Small intestine (tissue), 7 donors: ENCODE measurements around the gene SLC5A5. TPM values are rescaled to one million over a fixed set of nuclear protein-coding genes. Genes with fewer than 3 reads are reported as not detected.

Experiments used
- DNase-seq, 2 donors: peaks; one replicate each; pipeline versions ENCODE4 v3.0.0 to v3.0.0-alpha.2; 2013
- FAIRE-seq: peaks from 2 replicates; lab custom pipeline; 2012; peaks lifted over from hg19 to GRCh38; lab: Jason Lieb, UNC
- H3K27ac ChIP-seq, 3 donors: one replicate each; pipeline ENCODE4 v1.5.1; 2013; ENCODE audit warnings: low read length in 2 of 3, mild to moderate bottlenecking in 2 of 3, control low read depth in 1 of 3, inconsistent platforms in 1 of 3, low read depth in 1 of 3, moderate library complexity in 1 of 3
- H3K27me3 ChIP-seq, 3 donors: one replicate each; pipeline ENCODE4 v1.6.1; 2013; ENCODE audit warnings: low read length in 3 of 3, inconsistent platforms in 1 of 3; ENCODE audit not compliant: control insufficient read depth in 3 of 3, insufficient read depth in 3 of 3
- H3K36me3 ChIP-seq, 3 donors: one replicate each; pipeline ENCODE4 v1.6.1; 2013; ENCODE audit warnings: low read length in 3 of 3, inconsistent platforms in 1 of 3, low read depth in 1 of 3, mild to moderate bottlenecking in 1 of 3, moderate library complexity in 1 of 3; ENCODE audit not compliant: control insufficient read depth in 3 of 3, insufficient read depth in 2 of 3
- H3K4me1 ChIP-seq, 3 donors: one replicate each; pipeline ENCODE4 v1.6.1; 2013; ENCODE audit warnings: low read length in 2 of 3, inconsistent platforms in 1 of 3, low read depth in 1 of 3, mild to moderate bottlenecking in 1 of 3, moderate library complexity in 1 of 3; ENCODE audit not compliant: control insufficient read depth in 3 of 3, insufficient read depth in 2 of 3
- H3K4me3 ChIP-seq, 3 donors: one replicate each; pipeline ENCODE4 v1.5.1; 2013; ENCODE audit warnings: low read length in 3 of 3, control low read depth in 1 of 3, inconsistent platforms in 1 of 3, low read depth in 1 of 3, mild to moderate bottlenecking in 1 of 3, moderate library complexity in 1 of 3
- H3K9me3 ChIP-seq, 2 donors: one replicate each; pipeline ENCODE4 v1.6.1; 2013; ENCODE audit warnings: low read depth in 1 of 2, low read length in 1 of 2; ENCODE audit not compliant: control insufficient read depth in 2 of 2, insufficient read depth in 1 of 2
- WGBS, 3 donors: extraction: QIAGEN DNeasy Blood & Tissue Kit; methylation state at CpG; one replicate each; pipeline ENCODE4 v1.1.7; 2013; 5-methylcytosine and 5-hydroxymethylcytosine counted together
- polyA plus RNA-seq, 4 donors: library from polyadenylated mRNA; stranded (reverse) in 3 of 4; unstranded in 1 of 4; fragments of 200-250 nt in 3 of 4; fragments of 120-200 nt in 1 of 4; gene quantifications; one replicate each; pipeline versions ENCODE4 v1.2.1 to v1.2.3, GENCODE V29; 2013
- donor health status: healthy with polysubstance abuse.
- donor health status: control.
- donor health status: control.
- donor health status: Bipolar disorder and iron deficiency.
- donor health status: healthy.

The SLC5A5 gene
- polyA plus RNA-seq, 4 donors = 0.01 to 0.27 (median 0.01) TPM; not detected in 1

DNA sequence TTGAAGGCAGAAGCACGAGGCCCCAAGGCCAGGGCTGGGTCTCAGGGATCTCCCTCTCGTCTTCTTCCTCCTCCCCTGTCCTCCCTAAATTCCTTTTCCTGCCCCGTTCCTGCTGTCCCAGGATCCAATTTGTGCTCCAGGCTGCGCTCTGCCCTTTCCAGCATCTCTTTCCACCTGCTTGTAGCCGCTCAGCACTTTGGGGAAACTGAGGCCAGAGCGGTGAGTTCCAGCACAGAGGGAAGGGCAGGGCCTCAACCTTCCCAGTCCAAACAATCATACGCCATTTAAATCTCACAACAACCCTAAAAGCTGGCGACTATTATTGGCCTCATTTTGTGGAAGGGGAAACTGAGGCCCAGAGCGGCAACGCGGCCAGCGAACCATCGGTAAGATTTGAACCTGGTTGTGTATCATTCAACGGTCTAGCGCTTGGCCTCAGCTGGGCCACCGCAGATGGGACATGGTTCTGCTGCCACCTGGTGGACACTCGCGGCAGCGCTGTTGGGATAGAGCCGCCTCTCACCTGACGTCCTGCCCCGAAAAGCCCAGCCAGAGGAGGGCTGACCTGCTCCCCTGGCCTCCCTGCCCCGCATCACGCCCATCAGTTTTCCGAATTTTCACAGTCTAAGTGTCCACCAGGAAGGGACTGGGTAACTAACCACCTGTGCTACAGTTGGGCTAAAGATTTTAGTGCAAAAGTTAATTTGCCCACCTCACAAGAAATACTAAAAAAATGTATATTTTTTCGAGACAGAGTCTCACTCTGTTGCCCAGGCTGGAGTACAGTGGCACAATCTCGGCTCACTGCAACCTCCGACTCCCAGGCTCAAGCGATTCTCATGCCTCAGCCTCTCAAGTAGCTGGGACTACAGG is 16.2 kb upstream of the SLC5A5 start:
- Histone ChIP-seq H3K9me3 (no peaks in the 10 kb centered on the region), H3K27ac (no peak overlapping the region), H3K36me3 (no peaks in the 10 kb centered on the region), H3K27me3 (peaks cover 0 to 2% (median 0%) of the 10 kb centered on the region in 3 donors), H3K4me1 (peaks cover 0 to 4% (median 1%) of the 10 kb centered on the region in 3 donors), H3K4me3 (no peak overlapping the region)
- FAIRE-seq = no peak
- peak; percentile 74 to 87 for DNase-seq
- WGBS, 3 donors = 10 to 15% (median 14%) methylated on average over 29 of the region's 29 CpGs

DNA sequence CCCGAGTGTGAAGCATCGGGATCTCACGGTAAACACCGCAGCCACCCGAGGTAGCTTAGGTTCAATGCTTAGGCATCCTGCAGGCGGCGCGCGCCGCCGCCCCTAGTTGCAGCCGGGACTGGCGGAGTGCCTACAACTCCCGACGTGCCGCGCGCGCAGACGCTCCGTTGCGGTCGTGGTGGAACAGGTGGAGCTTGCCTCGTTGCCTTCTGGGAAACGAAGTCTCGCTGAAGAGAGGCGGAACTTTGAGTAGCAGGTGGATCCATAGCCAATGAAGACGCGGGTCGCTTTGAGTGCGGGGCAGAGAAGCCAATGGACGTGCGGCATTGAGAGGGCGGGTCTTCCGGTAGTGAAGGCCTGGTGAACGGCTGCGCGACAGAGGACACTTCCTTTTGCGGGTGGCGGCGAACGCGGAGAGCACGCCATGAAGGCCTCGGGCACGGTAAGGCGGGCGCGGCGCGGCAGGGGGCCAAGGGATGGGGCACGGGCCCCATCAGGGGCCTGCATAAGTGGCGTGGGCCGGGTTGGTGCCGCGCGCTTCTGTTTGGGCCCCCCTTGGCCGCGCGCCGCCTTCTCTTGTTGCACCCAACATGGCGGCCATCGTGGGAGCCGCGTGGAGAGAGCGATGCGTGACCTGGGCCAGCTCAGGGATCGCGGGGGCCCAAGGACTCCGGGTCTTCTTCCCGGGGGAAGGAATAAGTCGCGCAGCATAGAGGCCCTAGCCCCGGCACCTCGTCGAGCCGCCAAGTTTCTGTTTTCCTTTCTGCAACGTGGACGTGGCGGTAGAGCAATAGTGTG is 12.0 kb upstream of the SLC5A5 start, which contains the start of gene RPL18A:
Gene RPL18A (plus strand): TSS at position 378 of the 798 bp plus-strand sequence. CDS start 47 bp downstream, at position 425.
- H3K36me3 ChIP-seq = peaks cover 11 to 41% (median 24%) of the 10 kb centered on the region in 3 donors
- no peaks in the 10 kb centered on the region for H3K27me3 ChIP-seq
- peak within 1 kb of the TSS; percentile 78 to 96 (median 87) for H3K4me3 ChIP-seq
- FAIRE-seq = peak; percentile 53
- H3K9me3 ChIP-seq = no peaks in the 10 kb centered on the region
- WGBS, 3 donors = 0 to 1% (median 0%) methylated on average over 70 to 80 of the region's 80 CpGs
- peak; percentile 99 to 100 for DNase-seq
- peaks cover 0 to 7% (median 1%) of the 10 kb centered on the region in 3 donors for H3K4me1 ChIP-seq
- H3K27ac ChIP-seq = peak within 1 kb of the TSS; percentile 6 to 82 (median 23)

DNA sequence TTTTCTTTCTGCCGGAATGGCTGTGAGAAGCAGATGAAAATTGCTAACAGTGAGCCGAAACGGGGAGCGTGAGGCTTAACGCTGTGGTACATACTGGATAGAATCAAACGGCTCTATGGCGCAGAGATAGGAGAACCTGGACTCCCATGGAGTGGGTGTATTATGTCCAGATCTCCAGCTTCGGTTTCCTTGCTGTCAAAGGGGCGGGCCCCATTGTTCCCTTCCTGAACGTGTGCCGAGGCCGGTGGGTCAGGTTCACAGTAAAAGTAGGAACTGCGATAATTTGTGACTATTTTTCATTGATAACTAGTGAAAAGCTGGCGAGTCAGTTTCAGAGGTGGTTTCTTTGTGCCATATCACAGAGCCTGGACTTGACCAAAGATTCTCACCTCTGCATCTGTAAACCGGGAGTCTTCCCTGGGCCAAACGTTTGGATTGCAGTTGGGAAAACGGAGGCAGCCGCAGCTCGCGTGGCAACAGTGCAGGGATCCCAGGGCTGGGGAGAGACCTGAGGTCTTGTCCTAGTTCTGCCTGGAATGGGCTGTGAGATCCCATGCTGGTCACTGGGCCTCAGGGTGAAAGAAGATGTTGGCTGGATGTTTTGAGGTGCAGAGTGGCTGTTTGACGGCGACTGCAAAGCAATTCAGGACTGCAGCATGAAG is 11.3 kb upstream of the SLC5A5 start:
- Histone ChIP-seq H3K9me3 (no peaks in the 10 kb centered on the region), H3K27me3 (no peaks in the 10 kb centered on the region), H3K27ac (peak overlapping the region in 2 of 3 donors; percentile 23 to 82), H3K4me1 (peaks cover 0 to 7% (median 1%) of the 10 kb centered on the region in 3 donors), H3K4me3 (peak overlapping the region; percentile 78 to 96 (median 87)), H3K36me3 (peaks cover 11 to 47% (median 24%) of the 10 kb centered on the region in 3 donors)
- no peak for FAIRE-seq
- 0 to 2% (median 1%) methylated on average over 22 of the region's 22 CpGs for WGBS, 3 donors
- no peak for DNase-seq

DNA sequence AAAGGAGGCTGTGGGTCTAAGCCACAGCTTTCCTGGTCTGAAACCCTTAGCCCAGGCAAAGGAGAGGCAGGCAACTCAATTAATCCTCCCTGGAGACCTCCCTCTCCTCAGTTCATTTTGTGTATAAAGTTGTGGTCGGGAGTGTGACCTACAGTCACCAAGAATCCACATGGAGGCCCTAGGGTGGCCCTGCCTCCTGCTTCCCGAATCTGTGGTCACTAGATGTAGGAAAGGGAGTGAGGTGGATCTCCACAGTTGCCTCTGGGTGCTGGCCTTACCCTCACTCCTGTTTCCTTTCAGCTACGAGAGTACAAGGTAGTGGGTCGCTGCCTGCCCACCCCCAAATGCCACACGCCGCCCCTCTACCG is 10.8 kb upstream of the SLC5A5 start:
- Histone ChIP-seq H3K4me1 (peaks cover 0 to 9% (median 3%) of the 10 kb centered on the region in 3 donors), H3K27me3 (no peaks in the 10 kb centered on the region), H3K4me3 (peak overlapping the region in 2 of 3 donors; percentile 78 to 87), H3K27ac (peak overlapping the region in 1 of 3 donors; percentile 26), H3K36me3 (peaks cover 11 to 52% (median 24%) of the 10 kb centered on the region in 3 donors), H3K9me3 (no peaks in the 10 kb centered on the region)
- DNase-seq = no peak
- no peak for FAIRE-seq
- 16 to 32% (median 25%) methylated on average over 6 to 7 of the region's 7 CpGs for WGBS, 3 donors

DNA sequence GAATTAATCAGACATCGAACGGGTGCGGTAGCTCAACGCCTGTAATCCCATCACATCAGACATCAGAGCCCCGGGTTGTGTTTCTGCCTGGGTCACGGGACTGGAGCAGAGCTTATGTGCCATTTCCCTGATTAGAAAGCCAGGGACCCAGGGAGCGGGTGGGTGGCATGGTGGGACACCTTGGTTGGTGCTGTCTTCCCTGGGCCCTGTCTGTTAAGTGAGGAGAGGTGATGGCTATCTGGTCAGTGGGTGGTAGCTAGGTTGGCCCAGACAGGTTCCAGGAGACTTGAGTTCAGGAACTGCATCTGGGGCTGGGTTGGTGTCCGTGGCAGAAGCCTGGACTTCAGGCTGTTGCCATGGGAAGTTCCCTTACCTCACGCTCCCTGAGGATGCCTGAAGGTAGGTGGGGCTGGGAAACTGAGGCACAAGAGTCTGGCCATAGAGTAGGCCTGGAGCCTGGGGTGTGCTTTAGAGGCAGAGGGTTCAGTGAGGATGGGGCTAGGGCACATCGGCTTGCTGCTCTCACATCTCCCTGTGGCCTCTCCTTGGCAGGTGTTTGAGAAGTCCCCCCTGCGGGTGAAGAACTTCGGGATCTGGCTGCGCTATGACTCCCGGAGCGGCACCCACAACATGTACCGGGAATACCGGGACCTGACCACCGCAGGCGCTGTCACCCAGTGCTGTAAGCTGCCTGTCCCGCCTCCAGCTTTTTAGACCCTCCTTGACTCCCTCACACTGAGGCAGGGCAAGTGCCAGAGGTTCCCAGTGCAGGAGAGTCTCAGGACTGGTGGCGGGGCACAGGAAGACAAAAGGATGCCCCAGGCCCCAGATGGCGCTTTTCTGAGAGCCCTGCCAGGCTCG is 10.0 kb upstream of the SLC5A5 start:
- Histone ChIP-seq H3K4me1 (peaks cover 0 to 12% (median 3%) of the 10 kb centered on the region in 3 donors), H3K27ac (peak overlapping the region in 1 of 3 donors; percentile 32), H3K9me3 (no peaks in the 10 kb centered on the region), H3K27me3 (no peaks in the 10 kb centered on the region), H3K4me3 (peak overlapping the region in 1 of 3 donors; percentile 87), H3K36me3 (peaks cover 11 to 53% (median 24%) of the 10 kb centered on the region in 3 donors)
- no peak for FAIRE-seq
- no peak for DNase-seq
- WGBS, 3 donors = 69 to 76% (median 70%) methylated on average over 20 to 23 of the region's 23 CpGs

DNA sequence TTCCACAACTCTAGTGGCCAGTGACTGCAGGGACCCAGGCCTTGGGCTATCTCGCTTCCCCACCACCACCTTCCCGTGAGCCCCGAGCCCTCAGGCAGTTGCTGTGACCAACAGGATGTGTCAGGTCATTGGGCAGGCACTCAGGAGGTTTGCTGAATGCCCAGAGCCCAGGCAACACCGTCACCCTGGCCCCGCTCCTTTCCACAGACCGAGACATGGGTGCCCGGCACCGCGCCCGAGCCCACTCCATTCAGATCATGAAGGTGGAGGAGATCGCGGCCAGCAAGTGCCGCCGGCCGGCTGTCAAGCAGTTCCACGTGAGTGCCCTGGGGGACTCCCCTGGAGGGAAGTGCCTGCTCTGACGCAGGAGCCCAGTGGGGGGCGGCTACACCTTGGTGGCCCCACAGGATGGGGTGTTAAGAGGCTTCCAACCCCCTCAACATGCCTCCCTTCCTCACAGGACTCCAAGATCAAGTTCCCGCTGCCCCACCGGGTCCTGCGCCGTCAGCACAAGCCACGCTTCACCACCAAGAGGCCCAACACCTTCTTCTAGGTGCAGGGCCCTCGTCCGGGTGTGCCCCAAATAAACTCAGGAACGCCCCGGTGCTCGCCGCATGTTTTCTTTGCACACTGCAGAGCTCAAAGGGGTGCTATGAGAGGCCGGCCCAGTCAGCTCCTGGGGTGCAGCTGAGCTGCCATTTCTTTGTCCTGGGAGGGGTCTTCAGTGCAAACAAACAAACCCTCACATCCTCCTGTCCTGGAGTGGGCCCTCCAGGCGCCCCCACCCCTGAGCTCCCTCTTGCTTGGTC is 8.8 kb upstream of the SLC5A5 start:
- WGBS, 3 donors = 81 to 85% (median 85%) methylated on average over 29 to 31 of the region's 31 CpGs
- Histone ChIP-seq H3K4me3 (no peak overlapping the region), H3K9me3 (no peaks in the 10 kb centered on the region), H3K4me1 (peaks cover 0 to 12% (median 3%) of the 10 kb centered on the region in 3 donors), H3K27me3 (no peaks in the 10 kb centered on the region), H3K27ac (no peak overlapping the region), H3K36me3 (peaks cover 11 to 53% (median 24%) of the 10 kb centered on the region in 3 donors)
- no peak for FAIRE-seq
- DNase-seq = no peak
